Suprapubic skin (tissue), 4 donors: ENCODE data around the gene RNF220.

Experiments used
- EP300 ChIP-seq: sonication (generic); formaldehyde crosslinking; IDR thresholded peaks from one replicate; pipeline ENCODE4 v1.6.1; 2017; ENCODE audit warnings: antibody characterized with exemption
- POLR2A ChIP-seq, 2 donors: fragments of 450-650 bp; IDR thresholded peaks; one replicate each; pipeline ENCODE4 v1.6.1; 2017; ENCODE audit warnings: antibody characterized with exemption in 2 of 2, mild to moderate bottlenecking in 2 of 2, moderate library complexity in 2 of 2
- POLR2AphosphoS5 ChIP-seq, 3 donors: sonication (generic); formaldehyde crosslinking; IDR thresholded peaks; one replicate each; pipeline ENCODE4 v1.6.1; 2017; ENCODE audit warnings: antibody characterized with exemption in 3 of 3
- TF ChIP-seq, protein P1 (sequence below), 2 donors: fragments of 200-600 bp in 1 of 2; fragments of 450-650 bp in 1 of 2; sonication (generic) in 1 of 2; IDR thresholded peaks; one replicate each; pipeline ENCODE4 v1.5.1; 2016 to 2019; ENCODE audit warnings: antibody characterized with exemption in 2 of 2, mild to moderate bottlenecking in 1 of 2, moderate library complexity in 1 of 2

DNA sequence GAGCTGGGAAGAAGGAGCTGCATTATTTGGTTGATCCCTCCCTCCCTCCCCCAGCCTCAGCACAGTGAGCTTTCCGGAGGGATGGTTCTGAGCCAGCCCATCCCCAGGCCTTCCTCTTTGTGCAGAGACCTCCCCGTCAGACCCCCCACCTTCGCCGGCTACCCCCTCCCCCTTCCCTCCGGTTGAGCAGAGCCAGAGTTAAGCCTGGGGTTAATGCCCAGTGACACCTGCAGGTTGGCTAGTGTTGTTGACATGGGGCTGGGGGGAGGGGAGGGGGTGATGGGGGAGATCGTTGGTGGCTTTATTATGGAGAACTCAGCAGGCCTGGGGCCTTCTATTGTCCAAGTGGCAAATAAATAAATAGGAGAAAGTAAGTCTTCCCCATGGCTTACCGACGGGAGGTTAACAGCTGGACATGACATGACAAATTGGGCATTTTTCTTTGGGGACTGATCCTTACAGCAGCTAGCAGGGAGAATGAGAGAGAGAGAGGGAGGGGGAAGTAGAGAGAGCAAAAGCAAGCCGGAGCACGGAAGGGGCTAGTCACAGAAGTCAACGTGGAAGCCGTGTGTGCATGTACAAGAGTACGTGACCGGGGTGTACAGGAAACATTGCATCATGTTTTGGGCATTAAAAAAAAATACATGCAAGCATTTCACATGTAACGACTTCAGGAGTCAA lies 138.1 kb downstream of the RNF220 start:
- TF ChIP-seq EP300: no peak
- TF ChIP-seq, protein P1, sequence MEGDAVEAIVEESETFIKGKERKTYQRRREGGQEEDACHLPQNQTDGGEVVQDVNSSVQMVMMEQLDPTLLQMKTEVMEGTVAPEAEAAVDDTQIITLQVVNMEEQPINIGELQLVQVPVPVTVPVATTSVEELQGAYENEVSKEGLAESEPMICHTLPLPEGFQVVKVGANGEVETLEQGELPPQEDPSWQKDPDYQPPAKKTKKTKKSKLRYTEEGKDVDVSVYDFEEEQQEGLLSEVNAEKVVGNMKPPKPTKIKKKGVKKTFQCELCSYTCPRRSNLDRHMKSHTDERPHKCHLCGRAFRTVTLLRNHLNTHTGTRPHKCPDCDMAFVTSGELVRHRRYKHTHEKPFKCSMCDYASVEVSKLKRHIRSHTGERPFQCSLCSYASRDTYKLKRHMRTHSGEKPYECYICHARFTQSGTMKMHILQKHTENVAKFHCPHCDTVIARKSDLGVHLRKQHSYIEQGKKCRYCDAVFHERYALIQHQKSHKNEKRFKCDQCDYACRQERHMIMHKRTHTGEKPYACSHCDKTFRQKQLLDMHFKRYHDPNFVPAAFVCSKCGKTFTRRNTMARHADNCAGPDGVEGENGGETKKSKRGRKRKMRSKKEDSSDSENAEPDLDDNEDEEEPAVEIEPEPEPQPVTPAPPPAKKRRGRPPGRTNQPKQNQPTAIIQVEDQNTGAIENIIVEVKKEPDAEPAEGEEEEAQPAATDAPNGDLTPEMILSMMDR (IDR thresholded peaks at IDR 0.05): no peak
- no peak for TF ChIP-seq POLR2AphosphoS5 (IDR thresholded peaks at IDR 0.05)
- no peak for TF ChIP-seq POLR2A (IDR thresholded peaks at IDR 0.05)
